Body of pancreas (tissue), 4 donors: ENCODE measurements around the gene NSFL1C.

ENCODE experiments used
- POLR2A ChIP-seq, 3 donors: fragments of 450-650 bp; IDR thresholded peaks; one replicate each; pipeline ENCODE4 v1.6.1; 2016; ENCODE audit warnings: antibody characterized with exemption in 3 of 3, mild to moderate bottlenecking in 2 of 3
- TF ChIP-seq, protein P1 (sequence below), 7 experiments: fragments of 450-650 bp in 4 of 7; fragments of 200-600 bp in 3 of 7; sonication (generic) in 3 of 7; IDR thresholded peaks; one replicate each; pipeline ENCODE4 v1.5.1; 2016 to 2019; ENCODE audit warnings: antibody characterized with exemption in 7 of 7

- TF ChIP-seq, protein P1, sequence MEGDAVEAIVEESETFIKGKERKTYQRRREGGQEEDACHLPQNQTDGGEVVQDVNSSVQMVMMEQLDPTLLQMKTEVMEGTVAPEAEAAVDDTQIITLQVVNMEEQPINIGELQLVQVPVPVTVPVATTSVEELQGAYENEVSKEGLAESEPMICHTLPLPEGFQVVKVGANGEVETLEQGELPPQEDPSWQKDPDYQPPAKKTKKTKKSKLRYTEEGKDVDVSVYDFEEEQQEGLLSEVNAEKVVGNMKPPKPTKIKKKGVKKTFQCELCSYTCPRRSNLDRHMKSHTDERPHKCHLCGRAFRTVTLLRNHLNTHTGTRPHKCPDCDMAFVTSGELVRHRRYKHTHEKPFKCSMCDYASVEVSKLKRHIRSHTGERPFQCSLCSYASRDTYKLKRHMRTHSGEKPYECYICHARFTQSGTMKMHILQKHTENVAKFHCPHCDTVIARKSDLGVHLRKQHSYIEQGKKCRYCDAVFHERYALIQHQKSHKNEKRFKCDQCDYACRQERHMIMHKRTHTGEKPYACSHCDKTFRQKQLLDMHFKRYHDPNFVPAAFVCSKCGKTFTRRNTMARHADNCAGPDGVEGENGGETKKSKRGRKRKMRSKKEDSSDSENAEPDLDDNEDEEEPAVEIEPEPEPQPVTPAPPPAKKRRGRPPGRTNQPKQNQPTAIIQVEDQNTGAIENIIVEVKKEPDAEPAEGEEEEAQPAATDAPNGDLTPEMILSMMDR (IDR thresholded peaks at IDR 0.05), result no peak
- no peak for TF ChIP-seq POLR2A (IDR thresholded peaks at IDR 0.05)
Observed at GRCh38 chr20:1505871-1506270, 39.2 kb upstream of the NSFL1C start.
